ENCODE data around the gene C6orf136. TPM values are rescaled to one million over a fixed set of nuclear protein-coding genes. Genes with fewer than 3 reads are reported as not detected.
"Not testable (repeated sequence)": the region's sequence is repeated elsewhere in the genome, so short reads cannot be mapped to it uniquely, and the experiment has no call there.

Gene C6orf136, protein sequence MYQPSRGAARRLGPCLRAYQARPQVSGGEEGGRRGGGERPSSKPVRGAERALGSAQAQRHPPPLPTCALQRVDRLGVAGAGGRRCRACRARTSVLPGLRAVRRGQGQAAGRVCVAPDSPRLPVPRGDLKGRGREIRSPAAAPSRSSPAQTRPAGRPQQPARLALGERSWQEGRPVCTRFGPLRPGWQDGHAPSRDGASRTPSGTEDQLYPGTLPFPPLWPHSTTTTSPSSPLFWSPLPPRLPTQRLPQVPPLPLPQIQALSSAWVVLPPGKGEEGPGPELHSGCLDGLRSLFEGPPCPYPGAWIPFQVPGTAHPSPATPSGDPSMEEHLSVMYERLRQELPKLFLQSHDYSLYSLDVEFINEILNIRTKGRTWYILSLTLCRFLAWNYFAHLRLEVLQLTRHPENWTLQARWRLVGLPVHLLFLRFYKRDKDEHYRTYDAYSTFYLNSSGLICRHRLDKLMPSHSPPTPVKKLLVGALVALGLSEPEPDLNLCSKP
- 26.9 TPM for polyA plus RNA-seq

DNA sequence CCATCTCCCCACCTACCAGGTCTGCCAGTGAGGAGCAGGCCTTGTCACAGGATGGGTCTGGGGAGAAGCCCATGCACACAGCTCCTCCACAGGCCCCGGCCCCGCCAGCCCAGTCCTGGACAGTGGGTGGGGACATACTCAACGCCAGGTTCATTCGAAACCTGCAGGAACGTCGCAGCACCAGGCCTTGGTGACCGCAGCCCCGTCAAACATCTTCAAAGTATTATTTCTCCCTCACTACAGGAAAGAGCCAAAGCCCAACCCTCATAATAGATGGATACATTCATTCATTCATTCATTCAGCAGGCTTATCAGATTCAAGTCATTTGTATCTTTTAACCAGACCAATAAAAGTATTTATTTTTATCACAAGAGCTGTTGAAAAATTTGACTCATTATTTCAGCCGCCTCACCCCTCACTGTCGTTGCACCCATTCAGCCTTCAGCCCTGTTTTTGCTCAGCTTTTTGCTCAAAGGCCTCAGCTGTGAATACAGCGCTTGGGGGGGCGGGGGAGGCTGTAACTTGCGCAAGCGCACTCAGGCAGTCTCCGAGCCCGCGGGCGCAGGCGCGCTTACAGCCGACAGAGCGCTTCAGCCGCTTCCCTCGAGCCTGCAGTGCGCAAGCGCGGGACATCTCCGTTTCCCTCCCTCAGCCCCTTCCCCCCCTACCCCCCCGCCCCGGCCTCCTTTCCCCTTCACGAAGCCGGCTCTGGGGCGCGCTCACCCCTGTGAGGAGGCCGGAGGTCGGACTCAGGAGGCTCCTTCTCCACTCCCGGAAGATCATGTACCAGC, at the start of gene C6orf136:
TSS of gene C6orf136 (plus strand) at position 684 of the 792 bp plus-strand sequence. CDS start at position 783, 99 bp downstream.
- no peaks in the 10 kb centered on the region for H3K9me3 Mint-ChIP-seq
- H3K4me3 Mint-ChIP-seq: peak within 1 kb of the TSS; percentile 86 to 95 (median 92)
- H3K27me3 Mint-ChIP-seq: no peaks in the 10 kb centered on the region
- peaks cover 6 to 18% (median 9%) of the 10 kb centered on the region in 3 donors for H3K4me1 Mint-ChIP-seq
- H3K36me3 Mint-ChIP-seq: no peaks in the 10 kb centered on the region
- H3K27ac Mint-ChIP-seq: peak within 1 kb of the TSS; percentile 75 to 97 (median 95)

DNA sequence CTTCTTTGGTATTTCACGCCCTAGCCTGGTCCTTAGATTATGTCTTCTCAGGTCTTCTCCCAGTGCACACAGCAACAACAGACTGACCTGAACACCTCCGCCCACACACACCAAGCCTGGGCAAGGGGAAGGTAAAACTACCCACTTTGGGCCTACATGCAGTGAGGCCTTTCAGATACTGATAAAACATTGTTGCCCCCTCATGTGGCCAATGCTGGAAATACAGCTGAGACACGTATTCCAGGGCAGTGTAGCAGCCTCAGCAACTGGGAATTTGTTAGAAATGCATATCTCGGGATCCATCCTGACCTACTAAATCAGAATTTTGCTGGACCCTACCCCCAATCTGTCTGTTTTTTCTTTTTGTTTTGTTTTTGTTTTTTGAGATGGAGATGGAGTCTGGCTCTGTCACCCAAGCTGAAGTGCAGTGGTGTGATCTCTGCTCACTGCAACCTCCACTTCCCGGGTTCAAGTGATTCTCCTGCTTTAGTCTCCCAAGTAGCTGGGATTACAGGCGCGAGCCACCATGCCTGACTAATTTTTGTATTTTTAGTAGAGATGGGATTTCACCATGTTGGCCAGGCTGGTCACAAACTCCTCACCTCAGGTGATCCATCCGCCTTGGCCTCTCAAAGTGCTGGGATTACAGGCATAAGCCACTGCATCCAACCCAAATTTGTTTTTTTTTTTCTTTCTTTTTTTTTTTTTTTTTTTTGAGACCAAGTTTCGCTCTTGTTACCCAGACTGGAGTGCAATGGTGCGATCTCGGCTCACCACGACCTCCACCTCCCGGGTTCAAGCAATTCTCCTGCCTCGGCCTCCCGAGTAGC, 49.4 kb upstream of the C6orf136 start:
- not testable (repeated sequence) for H3K4me1 Mint-ChIP-seq, H3K27me3 Mint-ChIP-seq, H3K4me3 Mint-ChIP-seq, H3K9me3 Mint-ChIP-seq, H3K36me3 Mint-ChIP-seq
- H3K27ac Mint-ChIP-seq: peak overlapping the region in 1 of 3 donors; percentile 14

DNA sequence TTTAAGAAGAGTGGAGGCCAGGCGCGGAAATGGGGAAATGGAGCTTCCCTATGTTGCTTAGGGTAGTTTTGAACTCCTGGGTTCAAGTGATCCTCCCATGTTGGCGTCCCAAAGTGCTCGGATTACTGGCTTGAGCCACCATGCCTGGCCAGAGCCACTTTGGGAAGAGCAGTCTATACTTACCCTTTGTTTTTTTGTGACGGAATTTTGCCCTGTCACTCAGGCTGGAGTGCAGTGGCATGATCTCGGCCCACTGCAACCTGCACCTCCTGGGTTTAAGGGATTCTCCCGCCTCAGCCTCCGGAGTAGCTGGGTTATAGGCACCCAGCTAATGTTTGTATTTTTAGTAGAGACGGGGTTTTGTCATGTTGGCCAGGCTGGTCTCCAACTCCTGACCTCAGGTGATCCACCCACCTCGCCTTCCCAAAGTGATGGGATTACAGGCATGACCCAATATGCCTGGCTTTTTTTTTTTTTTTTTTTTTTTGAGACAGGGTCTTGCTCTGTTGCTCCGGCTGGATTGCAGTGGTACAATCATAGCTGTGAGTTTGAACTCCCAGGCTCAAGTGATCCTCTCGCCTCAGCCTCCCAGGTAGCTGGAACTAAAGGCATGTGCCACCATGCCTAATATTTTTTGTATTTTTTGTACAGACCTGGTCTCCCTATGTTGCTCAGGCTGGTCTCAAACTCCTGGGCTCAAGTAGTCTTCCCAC, 47.9 kb upstream of the C6orf136 start:
- H3K36me3 Mint-ChIP-seq: peaks cover 1% of the 10 kb centered on the region
- no peaks in the 10 kb centered on the region for H3K27me3 Mint-ChIP-seq
- no peak overlapping the region for H3K4me3 Mint-ChIP-seq
- peak overlapping the region in 1 of 3 donors; percentile 73 for H3K27ac Mint-ChIP-seq
- H3K9me3 Mint-ChIP-seq: no peaks in the 10 kb centered on the region
- H3K4me1 Mint-ChIP-seq: peaks cover 5 to 9% (median 6%) of the 10 kb centered on the region in 3 donors

DNA sequence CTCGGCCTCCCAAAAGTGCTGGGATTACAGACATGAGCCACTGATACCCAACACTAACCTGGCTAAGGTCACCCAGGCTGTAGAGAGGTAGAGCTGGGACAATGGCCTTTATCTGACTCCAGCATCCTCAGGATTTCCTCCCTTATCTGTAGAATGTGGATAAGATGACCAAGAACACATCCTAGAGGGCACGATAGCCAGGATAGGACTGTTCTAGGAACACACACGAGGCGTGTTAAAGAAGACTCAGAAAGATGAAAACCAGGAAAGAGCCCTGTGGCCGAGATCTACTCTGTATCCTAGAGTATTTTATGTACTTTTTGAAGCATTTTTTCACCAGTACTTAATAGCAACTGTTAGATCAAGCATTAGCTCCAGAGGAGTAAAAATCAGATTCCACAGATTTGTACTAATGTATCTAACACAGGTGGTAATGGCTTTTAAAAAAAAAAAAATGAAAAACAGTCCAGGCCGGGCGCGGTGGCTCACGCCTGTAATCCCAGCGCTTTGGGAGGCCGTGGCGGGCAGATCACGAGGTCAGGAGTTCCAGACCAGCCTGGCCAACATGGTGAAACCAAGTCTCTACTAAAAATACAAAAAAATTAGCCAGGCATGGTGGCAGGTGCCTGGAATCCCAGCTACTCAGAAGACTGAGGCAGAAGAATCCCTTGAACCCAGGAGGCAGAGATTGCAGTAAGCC, 47.2 kb upstream of the C6orf136 start:
- H3K36me3 Mint-ChIP-seq: peaks cover 1% of the 10 kb centered on the region
- no peaks in the 10 kb centered on the region for H3K27me3 Mint-ChIP-seq
- peaks cover 5 to 10% (median 6%) of the 10 kb centered on the region in 3 donors for H3K4me1 Mint-ChIP-seq
- H3K9me3 Mint-ChIP-seq: no peaks in the 10 kb centered on the region
- H3K27ac Mint-ChIP-seq: peak overlapping the region in 1 of 3 donors; percentile 73
- H3K4me3 Mint-ChIP-seq: no peak overlapping the region

DNA sequence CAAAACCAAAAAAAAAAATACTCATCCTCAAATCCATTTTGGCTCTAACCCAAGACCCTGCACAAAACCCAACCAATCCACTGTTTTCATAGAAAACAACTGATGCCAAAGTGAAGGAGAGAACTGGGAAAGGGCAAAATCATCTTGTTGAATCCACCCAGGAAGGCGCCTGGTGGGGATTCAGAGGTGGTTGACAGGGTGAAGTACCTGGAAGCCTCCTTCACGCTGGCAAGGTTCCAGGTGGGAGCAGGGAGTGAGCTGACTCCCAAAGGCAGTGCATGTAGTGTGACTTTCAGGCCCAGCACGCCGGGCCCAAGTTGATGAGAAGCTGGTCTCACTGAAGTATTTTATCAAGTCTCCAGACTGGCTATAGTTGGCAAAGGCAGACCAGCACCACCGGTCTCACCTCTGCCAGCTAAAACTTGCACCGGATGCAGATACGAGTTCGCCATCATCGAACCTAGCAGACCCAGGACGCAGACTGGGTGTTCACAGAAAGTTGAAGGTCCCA, 46.4 kb upstream of the C6orf136 start:
- H3K27ac Mint-ChIP-seq: peak overlapping the region in 1 of 3 donors; percentile 16
- H3K9me3 Mint-ChIP-seq: no peaks in the 10 kb centered on the region
- H3K4me1 Mint-ChIP-seq: peaks cover 5 to 10% (median 6%) of the 10 kb centered on the region in 3 donors
- no peak overlapping the region for H3K4me3 Mint-ChIP-seq
- no peaks in the 10 kb centered on the region for H3K27me3 Mint-ChIP-seq
- H3K36me3 Mint-ChIP-seq: peaks cover 1% of the 10 kb centered on the region

DNA sequence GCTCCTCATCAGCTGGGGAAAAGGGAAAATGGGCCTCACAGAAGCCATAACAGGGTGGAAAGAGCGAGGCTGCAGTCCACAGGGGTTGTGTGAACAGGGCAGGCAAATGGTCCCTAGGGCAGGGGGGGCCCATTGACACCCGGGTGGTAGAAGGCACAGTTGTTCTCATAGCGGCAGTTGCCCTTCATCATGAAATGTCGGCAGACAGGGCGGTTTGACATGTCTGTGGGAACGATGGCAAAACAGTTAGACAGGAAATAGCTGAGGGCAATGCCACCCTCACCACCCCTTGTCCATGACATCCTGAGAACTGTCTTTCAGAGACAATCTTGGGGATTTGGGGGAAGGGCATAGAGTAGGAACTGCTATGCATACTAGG, 45.5 kb upstream of the C6orf136 start:
- peak overlapping the region in 1 of 4 donors; percentile 78 for H3K4me3 Mint-ChIP-seq
- H3K9me3 Mint-ChIP-seq: no peaks in the 10 kb centered on the region
- no peaks in the 10 kb centered on the region for H3K27me3 Mint-ChIP-seq
- H3K36me3 Mint-ChIP-seq: peaks cover 1% of the 10 kb centered on the region
- peak overlapping the region in 2 of 3 donors; percentile 10 to 16 for H3K27ac Mint-ChIP-seq
- H3K4me1 Mint-ChIP-seq: peaks cover 6 to 11% (median 7%) of the 10 kb centered on the region in 3 donors

DNA sequence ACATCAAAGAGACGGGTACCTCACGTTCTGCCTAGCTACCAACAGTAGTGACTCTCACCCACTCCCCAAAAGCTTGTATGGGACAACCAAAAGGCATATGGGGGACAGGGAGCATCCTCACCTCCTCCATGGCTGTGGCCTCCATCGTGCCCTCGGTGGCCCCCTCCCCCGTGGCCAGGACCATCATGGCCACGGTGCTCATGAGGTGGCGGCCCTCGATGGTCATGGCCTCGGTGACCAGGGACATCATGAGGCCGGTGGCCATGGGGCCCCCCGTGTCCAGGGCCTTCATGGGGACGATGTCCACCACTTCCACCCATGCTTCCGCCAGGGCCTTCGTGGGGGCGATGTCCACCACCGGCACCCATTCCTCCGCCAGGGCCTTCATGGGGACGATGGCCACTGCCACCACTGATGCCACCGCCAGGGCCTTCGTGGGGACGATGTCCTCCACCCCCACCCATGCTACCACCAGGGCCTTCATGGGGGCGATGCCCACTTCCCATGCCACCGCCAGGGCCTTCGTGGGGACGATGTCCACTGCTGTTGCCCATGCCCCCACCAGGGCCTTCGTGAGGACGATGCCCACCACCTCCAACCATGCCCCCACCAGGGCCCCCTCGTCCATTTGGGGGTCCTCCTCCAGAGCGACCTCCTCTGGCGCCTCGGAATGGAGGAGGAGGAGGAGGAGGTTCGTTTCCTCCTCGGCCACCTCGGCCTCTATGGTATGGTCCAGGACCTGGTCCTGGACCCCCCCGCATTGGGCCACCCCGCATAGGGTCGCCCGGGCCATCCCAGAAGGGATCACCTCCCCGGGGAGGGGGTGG, 44.9 kb upstream of the C6orf136 start:
- no peaks in the 10 kb centered on the region for H3K9me3 Mint-ChIP-seq
- H3K27ac Mint-ChIP-seq: peak overlapping the region in 1 of 3 donors; percentile 51
- H3K36me3 Mint-ChIP-seq: peaks cover 1% of the 10 kb centered on the region
- no peak overlapping the region for H3K4me3 Mint-ChIP-seq
- H3K4me1 Mint-ChIP-seq: peaks cover 6 to 12% (median 12%) of the 10 kb centered on the region in 3 donors
- no peaks in the 10 kb centered on the region for H3K27me3 Mint-ChIP-seq

DNA sequence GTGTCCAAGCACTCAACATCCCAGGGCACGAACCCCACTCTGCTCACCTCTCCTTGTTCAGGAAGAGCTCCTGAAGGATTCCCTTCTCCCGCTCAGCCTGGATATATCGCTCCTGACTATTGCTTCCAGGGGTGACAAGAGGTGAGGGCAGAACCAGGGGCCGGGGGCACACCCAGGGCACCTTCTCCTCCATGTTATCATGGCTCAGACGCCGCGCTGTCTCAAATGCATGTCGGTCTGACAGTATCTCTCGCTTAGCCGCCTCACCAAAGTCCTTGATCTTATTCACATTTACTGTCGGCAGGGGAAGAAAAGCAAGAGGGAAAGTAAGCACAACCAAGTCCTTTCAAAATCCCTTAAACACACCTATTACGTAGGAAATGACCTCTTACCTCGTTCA, 43.0 kb upstream of the C6orf136 start:
- H3K36me3 Mint-ChIP-seq: peaks cover 4% of the 10 kb centered on the region
- H3K9me3 Mint-ChIP-seq: no peaks in the 10 kb centered on the region
- H3K27ac Mint-ChIP-seq: peak overlapping the region in 1 of 3 donors; percentile 41
- peaks cover 5 to 11% (median 7%) of the 10 kb centered on the region in 3 donors for H3K4me1 Mint-ChIP-seq
- H3K4me3 Mint-ChIP-seq: no peak overlapping the region
- H3K27me3 Mint-ChIP-seq: no peaks in the 10 kb centered on the region

DNA sequence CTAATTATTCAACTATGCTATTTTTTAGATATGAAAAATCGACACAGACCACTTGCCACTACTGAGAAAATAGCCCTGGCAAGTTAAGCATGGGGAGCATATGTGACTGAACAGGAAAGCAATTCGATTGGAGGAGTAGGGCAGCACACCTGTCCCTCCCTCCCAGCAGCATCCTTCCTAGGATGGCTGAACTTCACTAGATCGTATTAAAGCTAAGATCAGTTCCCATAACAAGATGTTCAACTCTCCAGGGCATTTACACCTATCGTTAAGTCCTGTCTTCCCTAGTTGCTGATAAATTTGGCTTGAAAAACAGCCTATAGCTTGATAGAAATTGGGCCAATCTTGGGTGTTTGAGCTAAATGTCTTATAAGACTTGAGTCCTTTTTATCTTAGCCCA, 36.9 kb upstream of the C6orf136 start:
- peak overlapping the region; percentile 15 to 85 (median 59) for H3K27ac Mint-ChIP-seq
- H3K4me1 Mint-ChIP-seq: peaks cover 28 to 49% (median 34%) of the 10 kb centered on the region in 3 donors
- no peak overlapping the region for H3K4me3 Mint-ChIP-seq
- H3K27me3 Mint-ChIP-seq: no peaks in the 10 kb centered on the region
- H3K36me3 Mint-ChIP-seq: peaks cover 5% of the 10 kb centered on the region
- H3K9me3 Mint-ChIP-seq: no peaks in the 10 kb centered on the region

DNA sequence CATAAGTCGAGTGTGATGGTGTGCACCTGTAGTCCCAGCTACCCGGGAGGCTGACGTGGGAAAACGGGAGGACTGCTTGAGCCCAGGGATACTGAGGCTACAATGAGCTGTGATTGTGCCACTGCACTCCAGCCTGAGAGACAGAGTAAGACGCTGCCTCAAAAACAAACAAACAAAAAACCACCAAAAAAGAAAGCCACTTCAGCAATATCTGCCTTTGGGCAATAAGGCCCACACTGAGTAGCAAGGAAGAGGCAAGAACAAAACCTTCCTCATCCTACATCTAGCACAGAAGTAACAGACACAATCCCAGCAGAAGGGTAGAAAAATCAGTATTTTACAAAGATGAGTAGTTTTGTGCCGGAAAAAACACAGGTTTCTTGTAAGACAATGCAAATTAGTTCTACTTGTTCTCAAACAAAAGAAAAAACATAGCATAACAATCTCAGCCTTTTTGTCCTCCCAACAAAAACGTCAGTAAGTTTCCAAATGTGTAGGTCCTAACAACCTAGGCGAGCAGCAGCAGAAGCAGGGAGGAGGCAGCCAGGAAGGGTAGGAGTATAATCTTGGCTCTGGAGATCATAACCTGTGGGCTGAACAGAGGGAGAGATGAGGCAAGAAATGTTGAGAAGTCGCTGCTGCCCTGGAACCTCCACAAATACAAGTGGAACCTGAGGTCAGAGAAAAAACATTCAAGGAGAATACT, 35.6 kb upstream of the C6orf136 start:
- Mint-ChIP-seq H3K4me1 (peaks cover 28 to 48% (median 34%) of the 10 kb centered on the region in 3 donors), H3K4me3 (peak overlapping the region in 2 of 4 donors; percentile 71 to 76), H3K27ac (peak overlapping the region; percentile 65 to 100 (median 81)), H3K9me3 (peaks cover 0 to 2% (median 0%) of the 10 kb centered on the region in 3 donors), H3K36me3 (peaks cover 12% of the 10 kb centered on the region), H3K27me3 (no peaks in the 10 kb centered on the region)

DNA sequence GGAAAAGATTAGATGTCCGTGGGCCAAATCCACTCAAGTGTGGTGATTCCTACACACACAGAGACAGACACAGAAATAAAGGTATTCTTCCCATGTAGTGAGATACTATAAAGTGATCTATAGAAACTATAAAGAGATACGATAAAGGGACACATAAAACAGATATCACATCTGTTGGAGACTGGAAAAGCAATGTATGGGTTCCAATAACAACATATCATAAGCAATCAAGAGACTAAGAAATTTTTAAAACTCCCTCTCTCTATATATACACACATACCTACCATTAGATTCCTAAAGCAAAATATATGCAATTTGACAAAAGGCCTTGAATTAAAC, 35.1 kb upstream of the C6orf136 start:
- peaks cover 16% of the 10 kb centered on the region for H3K36me3 Mint-ChIP-seq
- peak overlapping the region in 2 of 4 donors; percentile 71 to 76 for H3K4me3 Mint-ChIP-seq
- peak overlapping the region; percentile 65 to 100 (median 81) for H3K27ac Mint-ChIP-seq
- H3K9me3 Mint-ChIP-seq: peaks cover 0 to 2% (median 0%) of the 10 kb centered on the region in 3 donors
- H3K27me3 Mint-ChIP-seq: no peaks in the 10 kb centered on the region
- H3K4me1 Mint-ChIP-seq: peaks cover 23 to 47% (median 34%) of the 10 kb centered on the region in 3 donors

DNA sequence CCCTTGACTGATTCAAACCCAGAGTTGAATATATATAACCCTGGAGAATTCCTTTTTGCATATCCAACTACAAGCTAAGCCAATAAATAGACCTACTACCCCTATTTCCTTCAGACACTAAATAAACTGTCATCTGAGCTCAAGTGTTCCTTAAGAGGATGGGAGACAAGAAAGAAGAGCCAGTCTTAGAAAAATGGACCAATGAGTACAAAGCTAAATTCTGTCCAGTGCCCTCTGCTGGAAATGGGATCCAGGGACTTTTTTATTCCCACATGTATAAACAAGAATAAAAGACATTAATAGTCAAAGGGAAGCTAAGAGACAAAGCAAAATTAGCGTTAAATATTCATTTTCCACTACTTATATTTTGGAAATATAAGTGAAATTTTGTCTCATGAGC, 34.7 kb upstream of the C6orf136 start:
- Mint-ChIP-seq H3K9me3 (peaks cover 0 to 2% (median 0%) of the 10 kb centered on the region in 3 donors), H3K4me3 (peak overlapping the region in 1 of 4 donors; percentile 76), H3K36me3 (peaks cover 19% of the 10 kb centered on the region), H3K4me1 (peaks cover 21 to 47% (median 34%) of the 10 kb centered on the region in 3 donors), H3K27ac (peak overlapping the region; percentile 65 to 100 (median 81)), H3K27me3 (no peaks in the 10 kb centered on the region)

All from IgD-negative memory B cell (primary cell).